IPS-18c (cell line): ENCODE results near the gene TUBB4B.

Experiments
- H3K4me3 ChIP-seq: 2 replicates; pipeline ENCODE4 v1.7.0; 2013; ENCODE audit warnings: low read depth, mild to moderate bottlenecking, low read length, moderate library complexity; ENCODE audit not compliant: insufficient read depth
- H3K9me3 ChIP-seq: one replicate; pipeline ENCODE4 v1.6.1; 2013; ENCODE audit warnings: mild to moderate bottlenecking, low read length, moderate library complexity; ENCODE audit not compliant: control insufficient read depth, insufficient read depth

The TUBB4B gene

DNA sequence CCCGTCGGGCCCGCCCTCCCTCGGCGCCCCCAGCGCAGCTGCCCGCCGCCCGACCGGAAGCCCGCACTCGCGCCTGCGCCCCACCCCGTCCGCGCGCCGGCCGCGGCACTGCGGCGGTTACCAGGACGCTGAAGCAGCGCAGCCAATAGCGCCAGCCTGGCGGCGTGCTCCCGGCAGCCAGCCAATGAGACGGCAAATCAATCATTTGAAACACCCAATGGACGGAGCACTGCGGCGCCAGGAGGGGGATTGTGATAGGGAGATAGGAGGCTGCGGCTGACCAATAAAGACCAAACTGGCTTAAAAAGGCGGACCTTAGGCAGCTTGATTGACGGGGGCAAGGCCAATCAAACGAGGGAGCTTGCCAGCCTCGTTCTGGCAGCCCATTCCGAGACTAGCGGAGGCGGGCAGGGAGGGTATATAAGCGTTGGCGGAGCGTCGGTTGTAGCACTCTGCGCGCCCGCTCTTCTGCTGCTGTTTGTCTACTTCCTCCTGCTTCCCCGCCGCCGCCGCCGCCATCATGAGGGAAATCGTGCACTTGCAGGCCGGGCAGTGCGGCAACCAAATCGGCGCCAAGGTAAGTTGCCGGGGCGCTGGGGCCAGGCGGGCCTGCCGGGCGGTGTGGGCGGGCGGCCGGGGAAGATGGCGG is at the start of gene TUBB4B:
TUBB4B (plus strand) TSS at position 447 of the 649 bp plus-strand sequence; CDS start at position 521, 74 bp downstream.
- H3K9me3 ChIP-seq: no peaks in the 10 kb centered on the region
- H3K4me3 ChIP-seq: peak within 1 kb of the TSS; percentile 93

DNA sequence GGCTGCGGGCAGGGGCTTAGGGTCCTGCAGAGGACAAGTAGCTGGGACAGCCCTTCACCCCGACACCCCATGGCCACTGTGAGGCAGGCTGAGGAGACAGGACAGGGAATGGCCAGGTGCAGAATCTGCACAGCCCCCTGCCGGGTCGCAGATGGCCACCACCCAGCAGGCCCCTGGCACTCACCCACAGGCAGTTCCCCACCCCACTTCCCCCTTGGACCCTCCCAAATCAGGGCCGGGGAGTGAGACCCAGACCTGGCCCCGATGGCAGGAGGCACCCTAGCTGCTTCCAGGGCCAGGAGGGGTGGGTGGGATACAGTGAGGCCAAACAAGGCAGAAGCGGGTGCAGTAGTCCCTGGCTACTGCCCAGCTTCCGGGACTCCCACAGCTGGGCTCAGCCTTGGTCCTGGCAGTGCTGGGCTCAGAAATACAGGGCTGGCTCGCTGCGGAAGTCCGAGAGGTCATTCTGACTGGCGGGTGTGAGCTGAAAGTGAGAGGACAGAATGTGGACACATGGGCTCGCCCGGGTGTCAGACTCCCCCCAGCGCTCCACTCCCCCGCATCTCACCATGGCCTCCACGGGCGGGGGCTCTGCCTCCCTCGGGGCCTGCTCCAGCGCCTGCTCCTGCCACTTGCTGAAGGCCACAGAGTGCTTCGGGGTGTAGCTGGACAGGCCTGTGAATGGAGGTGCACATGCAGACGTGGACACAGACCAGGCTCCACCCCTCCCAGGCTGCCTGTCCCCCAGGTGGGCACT is 49.2 kb upstream of the TUBB4B start:
- Histone ChIP-seq H3K4me3 (no peak overlapping the region), H3K9me3 (peaks cover 2% of the 10 kb centered on the region)

DNA sequence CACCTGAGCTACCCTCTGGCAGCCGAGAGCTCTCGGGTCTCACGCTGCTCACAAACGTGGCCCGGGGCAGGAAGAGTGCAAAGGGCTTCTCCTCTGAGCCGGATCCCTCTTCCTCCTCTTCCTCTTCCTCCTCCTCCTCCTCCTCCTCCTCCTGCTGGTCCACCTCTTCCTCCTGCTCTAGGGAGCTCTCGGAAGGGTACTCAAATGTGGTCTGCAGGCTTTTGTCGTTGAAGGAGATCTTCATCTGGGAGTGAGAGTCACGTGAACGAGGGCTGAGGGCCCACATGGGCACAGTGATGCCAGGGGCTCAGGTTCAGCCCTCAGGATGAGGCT is 48.7 kb upstream of the TUBB4B start:
- Histone ChIP-seq H3K9me3 (peaks cover 2% of the 10 kb centered on the region), H3K4me3 (no peak overlapping the region)

DNA sequence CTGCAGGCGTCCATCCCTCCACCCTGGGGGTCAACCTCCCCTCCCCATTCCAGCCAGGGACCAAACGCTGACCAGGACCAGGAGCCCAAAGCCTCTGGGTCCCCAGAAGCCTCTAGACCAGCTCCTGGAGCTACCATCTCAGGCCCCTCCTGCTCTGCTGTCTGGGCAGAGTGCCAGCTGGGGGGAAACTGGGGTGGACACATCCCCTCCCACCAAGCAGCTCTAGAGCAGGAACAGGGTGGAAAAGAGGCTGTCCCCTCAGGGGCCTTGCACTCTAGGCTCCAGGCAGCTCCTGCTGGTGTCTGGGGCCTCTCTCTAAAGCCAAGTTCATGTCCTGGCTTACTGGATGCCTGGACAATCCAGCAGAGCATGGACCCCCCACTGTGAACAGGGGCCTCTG is 48.2 kb upstream of the TUBB4B start:
- H3K9me3 ChIP-seq: peaks cover 2% of the 10 kb centered on the region
- no peak overlapping the region for H3K4me3 ChIP-seq

DNA sequence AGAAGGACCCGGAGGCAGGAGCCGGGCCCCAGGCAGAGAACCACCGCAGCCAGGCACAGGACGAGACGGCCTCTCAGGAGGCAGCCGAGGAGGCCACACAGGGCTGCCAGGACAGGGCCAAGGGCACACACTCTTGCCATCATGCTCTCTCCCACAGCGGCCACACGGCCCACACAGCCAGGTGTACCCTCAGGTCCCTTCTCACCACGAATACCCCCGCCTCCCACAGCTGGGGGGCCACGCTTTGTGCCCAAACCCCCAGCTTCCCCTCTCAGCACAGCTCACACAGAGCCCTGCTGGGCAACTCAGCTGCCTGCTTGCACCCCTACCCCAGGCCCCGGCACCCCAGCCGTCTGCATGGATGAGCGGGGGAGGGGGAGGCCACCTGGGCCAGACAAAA is 47.3 kb upstream of the TUBB4B start:
- no peak overlapping the region for H3K4me3 ChIP-seq
- H3K9me3 ChIP-seq: peaks cover 2% of the 10 kb centered on the region

DNA sequence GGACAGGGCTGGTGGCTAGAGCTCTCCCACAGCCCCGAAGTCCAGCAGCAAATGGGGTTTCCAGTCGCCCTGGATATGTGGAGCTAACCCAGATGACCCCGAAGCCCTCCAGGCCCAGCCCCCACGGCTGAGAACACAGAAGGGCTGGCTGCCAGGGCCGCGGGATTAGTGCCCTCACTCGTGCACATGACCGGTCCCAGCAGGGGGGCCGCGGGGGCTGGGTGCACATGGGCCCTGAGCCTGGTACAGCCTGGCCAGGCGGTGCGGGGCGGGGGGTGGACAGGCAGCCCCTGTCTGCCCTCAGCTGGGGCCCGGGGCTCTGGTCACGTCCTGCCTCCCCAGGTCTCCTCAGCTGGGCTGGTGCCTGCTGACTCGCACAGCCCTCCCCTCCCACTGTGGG is 46.7 kb upstream of the TUBB4B start:
- Histone ChIP-seq H3K4me3 (no peak overlapping the region; the same call in 1 of the 2 replicates), H3K9me3 (peaks cover under 1% of the 10 kb centered on the region)

DNA sequence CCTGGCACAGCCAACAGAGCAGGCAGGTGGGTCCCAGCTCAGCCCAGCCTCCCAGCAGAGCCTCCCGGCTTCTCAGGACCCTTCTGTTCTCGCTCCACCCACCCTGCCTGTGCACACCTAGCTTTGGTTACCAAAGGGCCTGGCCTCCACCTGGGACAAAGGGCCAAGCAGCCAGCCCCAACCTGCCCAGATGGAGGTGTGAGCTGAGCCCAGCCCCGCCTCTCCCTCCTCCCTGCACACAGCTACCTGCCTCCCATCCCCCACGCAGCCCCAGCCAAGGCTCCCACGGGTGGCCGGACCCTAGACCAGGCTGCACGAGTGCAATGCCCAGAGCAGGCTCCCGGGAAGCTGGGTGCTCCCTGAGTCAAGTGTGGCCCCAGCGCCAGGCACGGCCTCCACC is 46.2 kb upstream of the TUBB4B start:
- Histone ChIP-seq H3K4me3 (no peak overlapping the region), H3K9me3 (no peaks in the 10 kb centered on the region)

DNA sequence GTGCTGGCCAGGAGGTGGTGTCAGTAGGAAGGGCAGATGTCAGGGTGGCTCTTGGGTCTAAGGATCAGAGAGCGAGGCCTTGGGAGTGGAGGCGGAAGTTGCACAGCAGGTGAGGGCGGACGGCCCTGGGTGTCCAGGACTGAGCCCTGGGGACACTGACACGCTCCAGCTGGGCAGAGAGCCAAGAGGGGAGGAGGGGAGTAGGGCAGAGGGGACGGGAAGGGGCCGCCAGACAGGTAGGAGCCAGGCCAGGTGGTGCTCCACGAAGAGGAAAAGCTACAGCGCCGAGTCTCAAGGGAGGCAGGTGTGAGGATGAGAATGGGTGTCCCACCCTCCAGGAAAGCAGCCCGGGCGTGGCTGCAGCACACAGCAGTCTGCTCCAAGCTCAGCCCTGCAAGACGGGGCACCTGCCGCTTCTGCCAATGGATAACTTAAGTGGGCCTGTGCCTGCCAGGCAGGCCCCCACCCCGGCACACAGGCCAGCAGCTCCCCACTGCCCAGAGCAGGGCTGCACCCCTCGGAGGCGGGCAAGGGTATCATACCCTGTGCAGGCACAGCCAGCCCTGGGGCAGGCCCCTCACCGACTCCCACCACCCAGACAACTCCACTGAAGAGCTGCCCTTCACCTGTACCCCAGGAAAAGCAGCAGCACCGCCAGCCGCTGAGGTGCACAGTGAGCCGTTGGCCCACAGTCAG is 45.4 kb upstream of the TUBB4B start:
- H3K4me3 ChIP-seq: no peak overlapping the region

DNA sequence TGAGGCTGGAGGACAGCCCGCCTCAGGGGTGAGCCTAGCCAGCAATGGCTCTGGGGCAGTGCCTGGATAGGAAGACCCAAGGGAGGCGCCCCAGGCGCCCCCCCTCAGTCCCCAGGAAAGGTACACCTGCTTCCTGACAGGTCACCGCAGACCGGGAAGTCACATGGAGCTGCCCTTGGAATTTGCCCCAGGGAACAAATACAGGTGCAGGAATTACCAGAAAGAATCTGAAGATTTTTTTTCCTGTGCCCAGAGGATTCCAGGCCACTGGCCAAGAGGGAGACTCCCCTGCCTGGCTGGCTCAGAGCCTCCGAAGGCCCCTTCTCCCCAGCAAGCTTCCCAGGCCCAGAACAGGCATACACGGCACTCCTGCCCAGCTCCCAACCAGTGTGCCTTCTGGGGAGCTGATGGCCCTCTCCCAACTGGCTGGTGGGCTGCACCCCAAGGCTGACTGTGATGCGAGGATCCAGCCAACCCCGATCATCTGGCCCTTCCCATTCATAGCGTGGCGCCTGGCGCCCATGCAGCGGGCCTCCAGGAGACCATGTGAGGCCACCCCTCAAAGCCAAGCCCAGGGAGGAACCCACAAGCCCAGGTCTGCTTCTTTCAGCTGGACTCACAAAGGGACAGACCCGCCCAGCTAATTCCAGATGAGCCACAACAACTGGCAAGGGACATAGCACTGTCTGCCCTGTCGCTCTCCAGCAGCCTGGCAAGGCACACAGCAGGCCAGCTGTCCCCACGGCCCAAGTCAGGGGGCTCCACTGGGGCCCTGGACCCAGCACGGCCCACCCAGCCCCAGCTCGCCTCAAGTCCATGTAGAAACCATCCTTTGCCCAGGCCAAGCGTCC is 42.8 kb upstream of the TUBB4B start:
- no peaks in the 10 kb centered on the region for H3K9me3 ChIP-seq
- H3K4me3 ChIP-seq: no peak overlapping the region; the same call in 1 of the 2 replicates

More for the DNA sequence above, 45.4 kb upstream of the TUBB4B start:
- H3K9me3 ChIP-seq: no peaks in the 10 kb centered on the region

DNA sequence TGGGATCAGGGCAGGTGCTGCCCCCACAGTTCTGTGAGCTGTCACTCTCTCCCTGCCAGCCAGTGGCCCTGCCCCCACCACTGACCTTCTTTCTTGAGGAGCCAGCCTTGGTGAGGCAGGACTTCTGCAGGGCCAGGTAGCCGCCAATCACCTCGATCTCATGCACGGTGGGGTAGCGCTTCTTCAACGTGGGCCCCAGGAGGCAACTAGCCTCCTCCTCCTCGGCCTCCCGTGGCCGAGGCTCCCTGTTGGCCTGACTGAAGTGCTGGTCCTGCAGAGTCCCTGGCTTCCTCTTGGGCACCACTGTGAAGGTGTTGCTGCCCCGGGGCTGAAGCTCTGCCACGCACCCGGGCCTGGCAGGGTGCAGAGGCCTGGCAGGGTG is 42.2 kb upstream of the TUBB4B start:
- H3K4me3 ChIP-seq: no peak overlapping the region; the same call in 1 of the 2 replicates
- no peaks in the 10 kb centered on the region for H3K9me3 ChIP-seq

DNA sequence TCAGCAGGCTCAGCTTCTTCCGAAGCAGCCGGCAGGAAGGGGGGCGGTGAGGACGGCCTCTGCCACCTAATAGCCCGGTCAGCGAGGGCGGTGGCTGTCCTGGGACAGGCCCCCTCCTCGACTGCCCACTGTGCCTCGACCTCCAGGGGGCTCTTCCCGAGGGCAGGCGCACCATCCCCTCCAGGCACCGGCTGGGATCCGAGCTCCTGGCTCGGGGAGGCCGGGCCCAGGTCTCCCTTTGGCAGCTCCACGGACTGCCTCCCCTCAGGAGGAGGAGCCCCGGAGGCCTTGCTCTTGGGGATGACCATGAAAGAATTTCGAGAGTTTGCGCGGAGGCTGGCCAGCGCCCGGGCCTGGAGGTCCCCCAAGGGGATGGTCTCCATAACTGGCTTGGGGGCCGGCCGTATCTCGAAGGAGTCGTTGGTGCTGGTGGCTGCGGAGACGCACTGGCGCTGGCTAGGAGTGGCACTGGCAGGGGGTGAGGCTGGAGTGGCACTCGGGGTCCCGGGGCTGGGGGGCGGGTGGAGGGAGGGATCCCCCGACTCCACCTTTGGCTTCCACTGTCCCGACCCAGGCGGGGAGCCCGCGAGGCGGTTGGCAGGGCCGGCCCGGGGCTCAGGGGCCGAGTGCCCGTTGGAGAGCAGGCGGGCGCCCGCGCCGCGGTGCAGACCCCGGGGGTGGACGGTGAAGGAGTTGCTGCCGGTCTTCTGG is 41.5 kb upstream of the TUBB4B start:
- Histone ChIP-seq H3K9me3 (no peaks in the 10 kb centered on the region), H3K4me3 (peak overlapping the region; percentile 40)

DNA sequence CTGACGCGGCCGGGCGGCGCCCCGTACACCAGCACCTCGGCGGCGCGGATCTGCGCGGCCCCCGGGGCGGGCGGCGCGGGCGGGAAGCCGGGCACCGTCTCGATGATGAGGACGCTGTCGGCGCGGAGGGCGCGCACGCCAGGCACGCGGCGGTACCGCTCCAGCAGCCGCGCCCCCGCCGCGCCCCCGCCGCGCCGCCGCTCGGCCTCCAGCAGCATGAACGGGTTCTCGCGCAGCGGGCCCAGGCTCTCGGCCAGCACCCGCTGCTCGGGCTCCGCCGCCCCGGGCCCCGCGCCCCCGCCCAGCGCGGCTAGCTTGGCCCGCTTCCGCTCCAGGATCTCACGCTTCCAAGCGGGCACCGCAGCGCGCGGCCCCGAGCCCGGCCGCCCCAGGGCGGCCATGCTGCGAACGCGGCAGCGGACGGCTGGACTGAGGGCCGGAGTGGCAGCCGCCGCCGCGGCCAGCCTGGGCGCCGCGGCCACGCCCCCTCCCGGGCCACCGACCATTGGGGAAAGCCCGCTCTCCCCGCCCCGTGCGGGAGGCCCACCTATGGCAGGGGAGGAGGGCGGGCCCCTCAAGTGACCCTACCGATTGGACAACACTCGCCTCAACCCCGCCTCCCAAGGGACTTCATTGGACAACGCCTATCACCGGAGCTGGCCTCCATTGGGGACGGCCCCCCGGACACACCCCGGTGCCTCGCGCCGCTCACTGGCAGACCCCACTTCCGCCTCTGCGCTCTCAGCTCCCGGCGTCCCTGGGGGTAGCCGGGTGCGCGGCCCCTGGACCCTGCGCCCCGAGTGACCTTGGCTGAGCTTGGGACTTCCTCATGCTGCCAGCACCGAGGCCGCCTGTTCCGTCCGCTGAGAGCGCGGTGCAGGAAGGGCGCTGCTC is 40.5 kb upstream of the TUBB4B start, which contains the start of gene TPRN:
TPRN (minus strand) TSS at position 431 of the 894 bp plus-strand sequence; CDS start at position 401, 30 bp downstream.
- H3K4me3 ChIP-seq: peak within 1 kb of the TSS; percentile 84
- H3K9me3 ChIP-seq: no peaks in the 10 kb centered on the region

DNA sequence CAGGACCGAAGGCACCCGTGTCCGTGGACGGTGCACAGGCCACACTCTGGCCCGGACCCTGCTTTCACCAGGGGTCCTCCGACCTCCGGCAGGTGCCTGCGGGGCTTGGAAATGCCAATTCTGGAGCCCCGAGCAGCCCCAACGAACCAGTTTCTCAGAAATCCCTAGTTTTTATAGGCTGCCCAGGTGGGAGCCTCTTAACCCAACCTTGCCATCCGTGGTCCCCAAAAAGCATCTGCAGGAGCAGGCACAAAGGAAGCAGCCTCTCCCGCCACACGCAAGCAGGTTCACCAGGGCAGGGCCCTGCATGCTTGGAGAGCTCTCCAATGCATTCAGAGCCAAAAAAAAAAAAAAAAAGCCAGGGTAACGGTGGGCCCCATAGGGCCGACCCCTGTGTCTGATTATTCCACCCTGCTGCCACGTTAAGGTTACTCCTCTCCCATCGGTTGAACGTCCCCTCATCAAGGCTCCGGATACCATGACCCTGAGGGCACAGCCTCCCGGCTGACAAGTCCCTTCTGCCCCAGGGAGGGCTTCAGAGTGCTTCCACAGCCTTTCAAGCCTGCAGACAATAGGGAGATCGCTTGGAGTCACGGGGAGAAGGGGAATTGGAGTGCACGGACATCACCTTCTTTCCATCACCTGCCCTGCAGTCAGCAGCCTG is 39.8 kb upstream of the TUBB4B start:
- H3K9me3 ChIP-seq: no peaks in the 10 kb centered on the region
- H3K4me3 ChIP-seq: peak overlapping the region; percentile 84

DNA sequence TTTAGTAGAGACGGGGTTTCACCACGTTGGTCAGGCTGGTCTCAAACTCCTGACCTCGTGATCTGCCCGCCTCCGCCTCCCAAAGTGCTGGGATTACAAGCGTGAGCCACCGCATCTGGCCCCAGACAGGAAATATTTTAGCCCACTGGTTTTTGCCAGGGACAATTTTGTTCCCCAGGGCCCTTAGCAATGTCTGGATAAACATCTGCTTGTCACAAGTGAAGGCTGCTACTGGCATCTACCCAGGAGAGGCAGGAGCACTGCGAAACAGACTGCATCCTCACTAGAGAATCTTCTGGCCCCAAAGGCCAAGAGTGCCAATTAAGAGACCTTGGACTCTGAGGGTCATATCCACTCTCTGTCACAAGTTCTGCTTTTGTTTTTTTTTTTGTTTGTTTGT is 38.1 kb upstream of the TUBB4B start:
- Histone ChIP-seq H3K4me3 (no peak overlapping the region), H3K9me3 (no peaks in the 10 kb centered on the region)

DNA sequence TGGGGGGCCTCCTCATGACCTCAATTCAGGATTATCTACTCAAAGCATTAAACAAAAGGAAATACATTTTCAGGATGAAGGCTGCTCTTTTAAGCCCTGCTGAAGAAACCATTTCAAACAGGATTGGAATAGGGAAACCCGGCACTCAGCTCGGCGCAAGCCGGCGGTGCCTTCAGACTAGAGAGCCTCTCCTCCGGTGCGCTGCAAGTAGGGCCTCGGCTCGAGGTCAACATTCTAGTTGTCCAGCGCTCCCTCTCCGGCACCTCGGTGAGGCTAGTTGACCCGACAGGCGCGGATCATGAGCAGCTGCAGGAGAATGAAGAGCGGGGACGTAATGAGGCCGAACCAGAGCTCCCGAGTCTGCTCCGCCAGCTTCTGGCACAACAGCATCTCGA is 36.4 kb upstream of the TUBB4B start:
- H3K9me3 ChIP-seq: no peaks in the 10 kb centered on the region
- H3K4me3 ChIP-seq: peak overlapping the region; percentile 68
